Skeletal muscle tissue (tissue), 4 donors: ENCODE measurements around the gene DDX31. TPM values are rescaled to one million over a fixed set of nuclear protein-coding genes. Genes with fewer than 3 reads are reported as not detected.

Experiments
- H3K27ac ChIP-seq: one replicate; pipeline ENCODE4 v1.7.0; 2013; ENCODE audit warnings: mild to moderate bottlenecking, low read depth, low read length, inconsistent platforms
- H3K27me3 ChIP-seq, 3 donors: one replicate each; pipeline ENCODE4 v1.7.0; 2013; ENCODE audit warnings: low read length in 3 of 3; ENCODE audit not compliant: control insufficient read depth in 3 of 3, insufficient read depth in 3 of 3
- H3K36me3 ChIP-seq, 3 donors: one replicate each; pipeline ENCODE4 v1.7.0; 2013; ENCODE audit warnings: low read length in 3 of 3; ENCODE audit not compliant: control insufficient read depth in 3 of 3, insufficient read depth in 3 of 3
- H3K4me1 ChIP-seq, 3 donors: one replicate each; pipeline ENCODE4 v1.7.0; 2013; ENCODE audit warnings: low read length in 3 of 3, mild to moderate bottlenecking in 3 of 3; ENCODE audit not compliant: control insufficient read depth in 3 of 3, insufficient read depth in 3 of 3
- H3K4me3 ChIP-seq, 3 donors: one replicate each; pipeline ENCODE4 v1.7.0; 2013; ENCODE audit warnings: low read length in 3 of 3
- H3K9ac ChIP-seq, 3 donors: one replicate each; pipeline ENCODE4 v1.7.0; 2013; ENCODE audit warnings: low read length in 3 of 3, mild to moderate bottlenecking in 3 of 3, moderate library complexity in 2 of 3, low read depth in 1 of 3
- H3K9me3 ChIP-seq, 3 donors: one replicate each; pipeline ENCODE4 v1.7.0; 2013; ENCODE audit warnings: low read length in 3 of 3; ENCODE audit not compliant: control insufficient read depth in 3 of 3
- total RNA-seq: library from RNA; depleted of rRNA; stranded (reverse); fragments of >200 nt; gene quantifications from one replicate; pipeline ENCODE4 v1.2.3, GENCODE V29; 2014
- donor health status: Osteomylitis.

DDX31 gene
- total RNA-seq, 1 donor from 2014 or later, result 6.3 TPM

GRCh38 chr9:132547436-132547835 lies 122.3 kb downstream of the DDX31 start:
- Histone ChIP-seq H3K27me3 (peaks cover 30 to 68% (median 58%) of the 10 kb centered on the region in 3 donors), H3K9me3 (no peaks in the 10 kb centered on the region), H3K27ac (no peak overlapping the region), H3K4me1 (peaks cover 0 to 5% (median 0%) of the 10 kb centered on the region in 3 donors), H3K4me3 (no peak overlapping the region), H3K36me3 (no peaks in the 10 kb centered on the region), H3K9ac (no peak overlapping the region)

GRCh38 chr9:132547052-132547431 lies 122.7 kb downstream of the DDX31 start:
- peaks cover 0 to 5% (median 0%) of the 10 kb centered on the region in 3 donors for H3K4me1 ChIP-seq
- H3K4me3 ChIP-seq, result no peak overlapping the region
- no peaks in the 10 kb centered on the region for H3K36me3 ChIP-seq
- no peak overlapping the region for H3K9ac ChIP-seq
- H3K27me3 ChIP-seq, result peaks cover 33 to 71% (median 57%) of the 10 kb centered on the region in 3 donors
- H3K9me3 ChIP-seq, result no peaks in the 10 kb centered on the region
- H3K27ac ChIP-seq, result no peak overlapping the region

GRCh38 chr9:132546148-132547051 lies 123.4 kb downstream of the DDX31 start:
- H3K4me3 ChIP-seq, result no peak overlapping the region
- H3K9me3 ChIP-seq, result no peaks in the 10 kb centered on the region
- no peaks in the 10 kb centered on the region for H3K36me3 ChIP-seq
- peaks cover 35 to 68% (median 58%) of the 10 kb centered on the region in 3 donors for H3K27me3 ChIP-seq
- no peak overlapping the region for H3K27ac ChIP-seq
- no peak overlapping the region for H3K9ac ChIP-seq
- H3K4me1 ChIP-seq, result peaks cover 0 to 5% (median 0%) of the 10 kb centered on the region in 3 donors

GRCh38 chr9:132545578-132545977 lies 124.2 kb downstream of the DDX31 start:
- H3K4me1 ChIP-seq, result peaks cover 0 to 5% (median 0%) of the 10 kb centered on the region in 3 donors
- H3K27ac ChIP-seq, result no peak overlapping the region
- no peaks in the 10 kb centered on the region for H3K9me3 ChIP-seq
- no peak overlapping the region for H3K4me3 ChIP-seq
- no peak overlapping the region for H3K9ac ChIP-seq
- H3K27me3 ChIP-seq, result peaks cover 35 to 62% (median 56%) of the 10 kb centered on the region in 3 donors
- H3K36me3 ChIP-seq, result no peaks in the 10 kb centered on the region

GRCh38 chr9:132543960-132544359 lies 125.8 kb downstream of the DDX31 start:
- no peak overlapping the region for H3K4me3 ChIP-seq
- H3K36me3 ChIP-seq, result no peaks in the 10 kb centered on the region
- no peak overlapping the region for H3K9ac ChIP-seq
- peaks cover 35 to 55% (median 53%) of the 10 kb centered on the region in 3 donors for H3K27me3 ChIP-seq
- peaks cover 0 to 5% (median 0%) of the 10 kb centered on the region in 3 donors for H3K4me1 ChIP-seq
- no peaks in the 10 kb centered on the region for H3K9me3 ChIP-seq
- H3K27ac ChIP-seq, result no peak overlapping the region

- no peak overlapping the region for H3K27ac ChIP-seq
- H3K36me3 ChIP-seq, result no peaks in the 10 kb centered on the region
- H3K27me3 ChIP-seq, result peaks cover 35 to 55% (median 53%) of the 10 kb centered on the region in 3 donors
- H3K4me3 ChIP-seq, result no peak overlapping the region
- no peaks in the 10 kb centered on the region for H3K9me3 ChIP-seq
- no peak overlapping the region for H3K9ac ChIP-seq
- H3K4me1 ChIP-seq, result peaks cover 0 to 5% (median 0%) of the 10 kb centered on the region in 3 donors
Observed at GRCh38 chr9:132543251-132543650, 126.5 kb downstream of the DDX31 start.

Other genes starting within 250 kb of the DDX31 start
- gene BARHL1, start 87.4 kb downstream of the DDX31 start, total RNA-seq, result not detected
- gene GTF3C4, start 481 bp upstream of the DDX31 start, total RNA-seq, result 12.5 TPM
- gene AK8, start 208.3 kb upstream of the DDX31 start, total RNA-seq, result 0.52 TPM
- 1.0 TPM for gene SPACA9, start 208.9 kb upstream of the DDX31 start, total RNA-seq